AG04450 (cell line): ENCODE measurements around the gene UBASH3A. TPM values are rescaled to one million over a fixed set of nuclear protein-coding genes. Genes with fewer than 3 reads are reported as not detected.

Experiments
- CTCF ChIA-PET: fragments of 300-600, 350-600 bp; formaldehyde crosslinking; extraction: SDS; loops from one replicate; lab custom pipeline; 2022; ENCODE audit warnings: antibody characterized with exemption, inconsistent platforms; lab: Charles Lee
- POLR2A ChIA-PET: fragments of 350-600 bp; formaldehyde crosslinking; extraction: SDS; loops from one replicate; lab custom pipeline; 2021; ENCODE audit warnings: antibody characterized with exemption, inconsistent platforms; lab: Yijun Ruan, JAX
- DNase-seq: peaks from one replicate; pipeline ENCODE4 v3.0.0-alpha.2; 2011; ENCODE audit warnings: low read depth, low spot score
- H3K27ac ChIP-seq: one replicate; pipeline ENCODE4 v1.5.1; 2012; ENCODE audit warnings: low read depth, low read length, control low read depth
- H3K27me3 ChIP-seq: one replicate; pipeline ENCODE4 v1.6.0; 2012; ENCODE audit warnings: low read length; ENCODE audit not compliant: control insufficient read depth, insufficient read depth
- H3K4me3 ChIP-seq: 2 replicates; pipeline ENCODE4 v1.5.1; 2011; ENCODE audit warnings: mild to moderate bottlenecking, low read depth, low read length, control low read depth
- H3K9me3 ChIP-seq: 2 replicates; pipeline ENCODE4 v1.5.1; 2012; ENCODE audit warnings: low read length; ENCODE audit not compliant: control insufficient read depth, insufficient read depth
- CTCF ChIP-seq: IDR thresholded peaks from 2 replicates; pipeline ENCODE4 v1.5.1; 2011; ENCODE audit warnings: low read depth, low read length, control low read depth, inconsistent platforms
- polyA minus RNA-seq: library from RNA; depleted of rRNA, polyadenylated mRNA; stranded (reverse); fragments of >200 nt; gene quantifications from 2 replicates; pipeline ENCODE4 v1.2.3, GENCODE V29; 2011; rRNA and poly(A)+ RNA removed
- polyA plus RNA-seq: library from polyadenylated mRNA; depleted of rRNA; stranded (reverse); fragments of >200 nt; gene quantifications from 2 replicates; pipeline ENCODE4 v1.2.3, GENCODE V29; 2011; rRNA removed

UBASH3A gene
- polyA plus RNA-seq (not detected in 2 replicates), polyA minus RNA-seq (not detected in 2 replicates)

- DNase-seq: no peak
- TF ChIP-seq CTCF: no peak
- ChIA-PET POLR2A (no interaction called here), CTCF (no interaction called here)
- peaks cover 2% of the 10 kb centered on the region for H3K27me3 ChIP-seq
- no peaks in the 10 kb centered on the region; the same call in 1 of the 2 replicates for H3K9me3 ChIP-seq
- no peak within 1 kb of the TSS for H3K4me3 ChIP-seq
- no peak within 1 kb of the TSS for H3K27ac ChIP-seq
Observed at GRCh38 chr21:42403611-42404231, at the start of gene UBASH3A. Gene UBASH3A (plus strand): TSS chr21:42403902. CDS start chr21:42403946, 44 bp downstream.

GRCh38 chr21:42356046-42356445 is 47.7 kb upstream of the UBASH3A start:
- H3K4me3 ChIP-seq: no peak overlapping the region
- ChIA-PET POLR2A (no interaction called here), CTCF (no interaction called here)
- DNase-seq: no peak
- H3K9me3 ChIP-seq: no peaks in the 10 kb centered on the region; the same call in none of the 2 replicates
- H3K27me3 ChIP-seq: peaks cover 3% of the 10 kb centered on the region
- no peak for TF ChIP-seq CTCF
- H3K27ac ChIP-seq: no peak overlapping the region

- peaks cover 3% of the 10 kb centered on the region for H3K27me3 ChIP-seq
- DNase-seq: no peak
- POLR2A ChIA-PET: no interaction called here
- H3K4me3 ChIP-seq: no peak overlapping the region
- H3K27ac ChIP-seq: no peak overlapping the region
- CTCF ChIA-PET: no interaction called here
- no peak for TF ChIP-seq CTCF
- H3K9me3 ChIP-seq: no peaks in the 10 kb centered on the region; the same call in none of the 2 replicates
Observed at GRCh38 chr21:42356650-42357049, 47.1 kb upstream of the UBASH3A start.

GRCh38 chr21:42357307-42357706 is 46.4 kb upstream of the UBASH3A start:
- Histone ChIP-seq H3K4me3 (no peak overlapping the region), H3K27me3 (peaks cover 3% of the 10 kb centered on the region), H3K27ac (no peak overlapping the region), H3K9me3 (no peaks in the 10 kb centered on the region; the same call in 1 of the 2 replicates)
- ChIA-PET POLR2A (no interaction called here), CTCF (interaction anchor here (0.5 kb wide), 1 partner anchor 603 kb away, joined by 9 read pairs; no protein-coding TSS in a partner anchor)
- TF ChIP-seq CTCF: no peak
- DNase-seq: no peak

- ChIA-PET POLR2A (no interaction called here), CTCF (no interaction called here)
- no peak overlapping the region for H3K27ac ChIP-seq
Observed at GRCh38 chr21:42358261-42358660, 45.4 kb upstream of the UBASH3A start.

More at GRCh38 chr21:42358261-42358660, 45.4 kb upstream of the UBASH3A start:
- TF ChIP-seq CTCF: no peak
- no peak overlapping the region for H3K4me3 ChIP-seq
- H3K27me3 ChIP-seq: peaks cover 3% of the 10 kb centered on the region
- H3K9me3 ChIP-seq: no peaks in the 10 kb centered on the region; the same call in 1 of the 2 replicates
- no peak for DNase-seq
